Head of caudate nucleus (tissue), 42 donors: Measurements from ENCODE around the gene DMRTA2.

Experiments used
- DNase-seq, 42 donors: peaks; one replicate each; pipeline versions ENCODE4 v3.0.0 to v3.0.0-alpha.2; 2020 to 2021; ENCODE audit warnings: mixed read lengths in 7 of 42
- intact Hi-C: fragments of 100-400 bp; cut with DNase I; formaldehyde crosslinking; loops from one replicate; pipeline ENCODE4 v1.15.0; 2022

DMRTA2 gene

GRCh38 chr1:50422946-50423669 is at the start of gene DMRTA2:
Gene DMRTA2, minus strand, starts transcription at chr1:50423443. Its CDS starts 1,907 bp downstream, at chr1:50421536.
- DNase-seq: peak in 22 of 42 donors; percentile 7 to 68 (median 34)

GRCh38 chr1:50471967-50472366 is 48.7 kb upstream of the DMRTA2 start:
- DNase-seq: no peak
- intact Hi-C loops: no loop called here

More at GRCh38 chr1:50422946-50423669, at the start of gene DMRTA2:
- intact Hi-C loops: no loop called here

- intact Hi-C loops: no loop called here
- DNase-seq: no peak
Observed at GRCh38 chr1:50462964-50463363, 39.7 kb upstream of the DMRTA2 start.

- intact Hi-C loops: no loop called here
- DNase-seq: no peak
Observed at GRCh38 chr1:50458507-50458906, 35.3 kb upstream of the DMRTA2 start.

GRCh38 chr1:50454911-50455310 is 31.7 kb upstream of the DMRTA2 start:
- intact Hi-C loops: no loop called here
- DNase-seq: no peak

- intact Hi-C loops: no loop called here
- no peak for DNase-seq
Observed at GRCh38 chr1:50453266-50453665, 30.0 kb upstream of the DMRTA2 start.

GRCh38 chr1:50452700-50453099 is 29.5 kb upstream of the DMRTA2 start:
- intact Hi-C loops: no loop called here
- no peak for DNase-seq

- DNase-seq: peak in 3 of 42 donors; percentile 7 to 40 (median 19)
- intact Hi-C loops: no loop called here
Observed at GRCh38 chr1:50450861-50451653, 27.8 kb upstream of the DMRTA2 start.

- intact Hi-C loops: no loop called here
- DNase-seq: no peak
Observed at GRCh38 chr1:50447961-50448360, 24.7 kb upstream of the DMRTA2 start.

GRCh38 chr1:50441183-50441582 is 17.9 kb upstream of the DMRTA2 start:
- intact Hi-C loops: no loop called here
- peak in 27 of 42 donors; percentile 15 to 74 (median 43) for DNase-seq

GRCh38 chr1:50438945-50439344 is 15.7 kb upstream of the DMRTA2 start:
- intact Hi-C loops: no loop called here
- no peak for DNase-seq

- intact Hi-C loops: no loop called here
- no peak for DNase-seq
Observed at GRCh38 chr1:50436489-50436888, 13.2 kb upstream of the DMRTA2 start.

- intact Hi-C loops: no loop called here
Observed at GRCh38 chr1:50430010-50430405, 6.8 kb upstream of the DMRTA2 start.

GRCh38 chr1:50427818-50428779 is 4.9 kb upstream of the DMRTA2 start:
- intact Hi-C loops: no loop called here
- no peak for DNase-seq

More at GRCh38 chr1:50430010-50430405, 6.8 kb upstream of the DMRTA2 start:
- no peak for DNase-seq

- DNase-seq: no peak
- intact Hi-C loops: no loop called here
Observed at GRCh38 chr1:50427086-50427817, 4.0 kb upstream of the DMRTA2 start.

GRCh38 chr1:50426702-50427085 is 3.5 kb upstream of the DMRTA2 start:
- no peak for DNase-seq
- intact Hi-C loops: no loop called here

GRCh38 chr1:50426108-50426700 is 3.0 kb upstream of the DMRTA2 start:
- DNase-seq: no peak
- intact Hi-C loops: no loop called here

GRCh38 chr1:50425376-50426107 is 2.3 kb upstream of the DMRTA2 start:
- intact Hi-C loops: no loop called here
- DNase-seq: no peak
